Measurements from ENCODE around the gene PIM3. TPM values are rescaled to one million over a fixed set of nuclear protein-coding genes. Genes with fewer than 3 reads are reported as not detected.

PIM3 gene
- polyA plus RNA-seq, 1 of the 3 experiments (the other 2 are of a cell fraction) = 15.3 TPM

DNA sequence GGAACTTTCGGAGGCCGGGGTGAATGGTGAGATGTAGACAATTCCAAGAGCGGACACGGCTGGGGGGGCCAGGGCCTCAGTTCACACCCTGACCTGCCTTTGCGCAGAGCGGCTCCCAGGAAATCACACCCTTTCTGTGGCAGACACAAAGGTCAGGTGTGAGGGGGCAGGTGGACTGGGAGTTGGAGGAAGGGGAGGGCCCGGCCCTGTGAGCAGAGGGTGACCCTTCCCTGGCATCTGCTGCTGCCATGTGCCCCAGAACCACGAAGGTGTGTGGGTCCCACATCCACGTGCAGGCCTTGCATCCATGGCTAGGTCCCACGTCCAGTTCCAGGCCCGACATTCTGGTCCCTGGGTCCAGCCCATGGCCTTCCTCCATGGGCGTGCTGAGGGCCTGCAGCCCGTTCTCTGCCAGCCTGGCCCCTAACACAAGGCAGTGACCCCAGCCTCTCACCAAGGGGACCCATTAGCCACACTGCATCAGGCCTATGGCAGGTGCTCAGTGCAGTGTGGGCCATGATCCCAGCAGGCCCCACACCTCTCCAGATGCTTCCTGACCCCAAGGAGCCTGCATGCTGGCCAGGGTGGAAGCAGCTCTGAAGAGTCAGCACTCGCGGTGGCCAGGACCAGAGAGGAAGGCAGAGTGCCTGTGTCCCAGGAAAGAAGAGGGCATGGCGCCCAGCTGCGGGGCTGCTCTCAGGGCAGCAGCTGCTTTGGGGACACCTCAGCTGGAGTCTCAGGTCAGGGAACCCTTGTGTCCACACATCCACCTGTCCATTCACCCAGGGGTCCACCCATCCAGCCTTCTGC is 18.9 kb upstream of the PIM3 start:
- Histone ChIP-seq H3K79me2 (ENCODE audit: insufficient read depth) (no peaks in the 10 kb centered on the region), H2AFZ (ENCODE audit: low read depth) (no peak overlapping the region), H3K4me2 (no peak overlapping the region), H3K36me3 (replicated peaks in 1 of 2; ENCODE audit: control insufficient read depth in 1 of 2, insufficient read depth in 2 of 2, low read length in 1 of 2) (no peaks in the 10 kb centered on the region), H3F3A (replicated peaks; ENCODE audit: insufficient read depth) (peaks cover 5% of the 10 kb centered on the region), H3K4me3 (ENCODE audit: low read depth in 2 of 2, low read length in 1 of 2) (no peak overlapping the region), H3K4me1 (ENCODE audit: control insufficient read depth in 1 of 2, insufficient read depth in 2 of 2, low read depth in 1 of 2, low read length in 1 of 2) (peaks cover 0 to 12% of the 10 kb centered on the region in 2 experiments; a peak in 3 of 4 replicates), H3K27ac (ENCODE audit: low read depth in 2 of 2, low read length in 1 of 2) (no peak overlapping the region), H4K20me1 (ENCODE audit: insufficient read depth) (no peaks in the 10 kb centered on the region), H3K9me2 (no peaks in the 10 kb centered on the region), H3K27me3 (ENCODE audit: insufficient read depth) (no peaks in the 10 kb centered on the region), H3K9me3 (no peaks in the 10 kb centered on the region), H3K9ac (no peak overlapping the region)
- POLR2A ChIA-PET = no interaction called here
- 91% methylated on average over 12 of the region's 17 CpGs for WGBS (ENCODE audit: low lambda C conversion rate)
- CTCF ChIA-PET = no interaction called here
- TF ChIP-seq PBX3 (IDR thresholded peaks at IDR 0.05) (no peak), ELF1 (IDR thresholded peaks at IDR 0.05) (no peak), MEF2A (IDR thresholded peaks at IDR 0.05; ENCODE audit: borderline replicate concordance, low read depth) (no peak), POLR2AphosphoS5 (IDR thresholded peaks at IDR 0.05; ENCODE audit: low read depth, low read length) (no peak), CHD2 (IDR thresholded peaks at IDR 0.05; ENCODE audit: low read length, partially characterized antibody) (no peak), TEAD4 (IDR thresholded peaks at IDR 0.05; ENCODE audit: borderline replicate concordance, insufficient read depth) (no peak), SMC3 (IDR thresholded peaks at IDR 0.05; ENCODE audit: low read depth, low read length) (no peak), RFX5 (IDR thresholded peaks at IDR 0.05; ENCODE audit: low read length) (no peak)
- no peak for DNase-seq

- no peak for DNase-seq
- H2AFZ ChIP-seq (ENCODE audit: low read depth) = no peak overlapping the region
- H3F3A ChIP-seq (replicated peaks; ENCODE audit: insufficient read depth) = peaks cover 5% of the 10 kb centered on the region
- H3K36me3 ChIP-seq (replicated peaks in 1 of 2; ENCODE audit: control insufficient read depth in 1 of 2, insufficient read depth in 2 of 2, low read length in 1 of 2) = no peaks in the 10 kb centered on the region
- H3K79me2 ChIP-seq (ENCODE audit: insufficient read depth) = no peaks in the 10 kb centered on the region
- H3K9ac ChIP-seq = no peak overlapping the region
- peaks cover 0 to 11% of the 10 kb centered on the region in 2 experiments; a peak in 2 of 4 replicates for H3K4me1 ChIP-seq (ENCODE audit: control insufficient read depth in 1 of 2, insufficient read depth in 2 of 2, low read depth in 1 of 2, low read length in 1 of 2)
- H3K27ac ChIP-seq (ENCODE audit: low read depth in 2 of 2, low read length in 1 of 2) = no peak overlapping the region
- H3K27me3 ChIP-seq (ENCODE audit: insufficient read depth) = no peaks in the 10 kb centered on the region
- CTCF ChIA-PET = interaction anchor here (0.7 to 1.7 kb wide), 2 partner anchors 13 to 88 kb away, joined by 3 to 5 read pairs; no protein-coding TSS in a partner anchor
- 84% methylated on average over 9 of the region's 21 CpGs for WGBS (ENCODE audit: low lambda C conversion rate)
- no peaks in the 10 kb centered on the region for H3K9me3 ChIP-seq
- no peaks in the 10 kb centered on the region for H3K9me2 ChIP-seq
- TF ChIP-seq MEF2A (IDR thresholded peaks at IDR 0.05; ENCODE audit: borderline replicate concordance, low read depth) (no peak), GATA2 (CRISPR knock-in tag; IDR thresholded peaks at IDR 0.05) (no peak), EZH2phosphoT487 (IDR thresholded peaks at IDR 0.05; ENCODE audit: borderline replicate concordance, low read depth) (no peak), RFX5 (IDR thresholded peaks at IDR 0.05; ENCODE audit: low read length) (no peak)
- no peaks in the 10 kb centered on the region for H4K20me1 ChIP-seq (ENCODE audit: insufficient read depth)
- POLR2A ChIA-PET = no interaction called here
- no peak overlapping the region for H3K4me2 ChIP-seq
- H3K4me3 ChIP-seq (ENCODE audit: low read depth in 2 of 2, low read length in 1 of 2) = no peak overlapping the region
Observed at GRCh38 chr22:49942565-49943404, 17.8 kb upstream of the PIM3 start.
